C4-2B (cell line): ENCODE results near the gene OR7C2.

Experiments
- ZFX ChIP-seq: fragments of 450-650 bp; IDR thresholded peaks from 2 replicates; pipeline ENCODE4 v1.6.1; 2017
- TF ChIP-seq, protein P1 (sequence below): fragments of 450-650 bp; conservative IDR thresholded peaks from 2 replicates; pipeline ENCODE4 v1.5.1; 2017; ENCODE audit warnings: mild to moderate bottlenecking

DNA sequence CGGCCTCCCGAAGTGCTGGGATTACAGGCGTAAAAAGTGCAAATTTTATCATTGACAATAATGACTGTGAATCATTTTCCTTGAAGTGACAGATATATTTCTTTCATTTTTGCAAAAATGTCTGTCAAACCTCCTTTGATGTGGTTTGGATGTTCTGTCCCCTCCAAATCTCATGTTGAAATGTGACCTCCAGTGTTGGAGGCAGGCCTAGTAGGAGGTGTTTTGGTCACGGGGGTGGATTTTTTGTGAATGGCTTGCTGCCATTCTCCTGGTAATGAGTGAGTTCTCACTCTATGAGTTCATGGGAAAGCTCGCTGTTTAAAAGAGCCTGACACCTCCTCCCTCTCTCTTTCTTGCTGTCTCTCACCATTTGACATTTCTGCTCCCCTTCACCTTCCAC lies 43.8 kb downstream of the OR7C2 start:
- TF ChIP-seq, protein P1, sequence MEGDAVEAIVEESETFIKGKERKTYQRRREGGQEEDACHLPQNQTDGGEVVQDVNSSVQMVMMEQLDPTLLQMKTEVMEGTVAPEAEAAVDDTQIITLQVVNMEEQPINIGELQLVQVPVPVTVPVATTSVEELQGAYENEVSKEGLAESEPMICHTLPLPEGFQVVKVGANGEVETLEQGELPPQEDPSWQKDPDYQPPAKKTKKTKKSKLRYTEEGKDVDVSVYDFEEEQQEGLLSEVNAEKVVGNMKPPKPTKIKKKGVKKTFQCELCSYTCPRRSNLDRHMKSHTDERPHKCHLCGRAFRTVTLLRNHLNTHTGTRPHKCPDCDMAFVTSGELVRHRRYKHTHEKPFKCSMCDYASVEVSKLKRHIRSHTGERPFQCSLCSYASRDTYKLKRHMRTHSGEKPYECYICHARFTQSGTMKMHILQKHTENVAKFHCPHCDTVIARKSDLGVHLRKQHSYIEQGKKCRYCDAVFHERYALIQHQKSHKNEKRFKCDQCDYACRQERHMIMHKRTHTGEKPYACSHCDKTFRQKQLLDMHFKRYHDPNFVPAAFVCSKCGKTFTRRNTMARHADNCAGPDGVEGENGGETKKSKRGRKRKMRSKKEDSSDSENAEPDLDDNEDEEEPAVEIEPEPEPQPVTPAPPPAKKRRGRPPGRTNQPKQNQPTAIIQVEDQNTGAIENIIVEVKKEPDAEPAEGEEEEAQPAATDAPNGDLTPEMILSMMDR, result no peak
- TF ChIP-seq ZFX, result no peak
